Neural crest cell (in vitro differentiated cells): ENCODE results near the gene TMEM191C. TPM values are rescaled to one million over a fixed set of nuclear protein-coding genes. Genes with fewer than 3 reads are reported as not detected.

ENCODE experiments used
- total RNA-seq: library from RNA; stranded (reverse); gene quantifications from 2 replicates; pipeline ENCODE4 v1.2.1, GENCODE V29; 2021

TMEM191C gene
- total RNA-seq, 1 donor from 2014 or later = 2.2 TPM

Other genes with a start within 250 kb of the TMEM191C start
- 0.63 and 0.68 TPM in 2 replicates for gene RIMBP3B, start 83.6 kb upstream of the TMEM191C start, total RNA-seq
- 44.2 and 44.3 TPM in 2 replicates for gene HIC2, start 50.0 kb upstream of the TMEM191C start, total RNA-seq
- 1.0 and 1.4 TPM in 2 replicates for gene RIMBP3C, start 84.1 kb downstream of the TMEM191C start, total RNA-seq
- 76.9 and 83.5 TPM in 2 replicates for gene UBE2L3, start 100.3 kb downstream of the TMEM191C start, total RNA-seq
- 17.0 and 18.4 TPM in 2 replicates for gene YDJC, start 162.6 kb downstream of the TMEM191C start, total RNA-seq
- 1.2 and 1.3 TPM in 2 replicates for gene CCDC116, start 165.4 kb downstream of the TMEM191C start, total RNA-seq
- 29.4 and 33.8 TPM in 2 replicates for gene SDF2L1, start 174.9 kb downstream of the TMEM191C start, total RNA-seq
- 39.7 and 41.9 TPM in 2 replicates for gene PPIL2, start 198.6 kb downstream of the TMEM191C start, total RNA-seq